Left lobe of liver (tissue), 2 donors: ENCODE data around the gene TIRAP. TPM values are rescaled to one million over a fixed set of nuclear protein-coding genes. Genes with fewer than 3 reads are reported as not detected.

ENCODE experiments used
- ATAC-seq: fragments of 200-7000 bp; cut with Tn5 transposase; one replicate; pipeline ENCODE4 v1.9.1; 2020; ENCODE audit warnings: mild to moderate bottlenecking, moderate library complexity
- DNase-seq: peaks from one replicate; pipeline ENCODE4 v3.0.0-alpha.2; 2020; ENCODE audit warnings: low spot score
- total RNA-seq: library from RNA; stranded (reverse); gene quantifications from one replicate; pipeline ENCODE4 v1.2.1, GENCODE V29; 2021
- donor health status: DM: no; HTN: no; CAD: no; lungs with moderate emphysema.
- donor health status: DM: no; HTN: yes; CAD: no.

TIRAP gene
- total RNA-seq, 1 donor from 2014 or later: 11.4 TPM

DNA sequence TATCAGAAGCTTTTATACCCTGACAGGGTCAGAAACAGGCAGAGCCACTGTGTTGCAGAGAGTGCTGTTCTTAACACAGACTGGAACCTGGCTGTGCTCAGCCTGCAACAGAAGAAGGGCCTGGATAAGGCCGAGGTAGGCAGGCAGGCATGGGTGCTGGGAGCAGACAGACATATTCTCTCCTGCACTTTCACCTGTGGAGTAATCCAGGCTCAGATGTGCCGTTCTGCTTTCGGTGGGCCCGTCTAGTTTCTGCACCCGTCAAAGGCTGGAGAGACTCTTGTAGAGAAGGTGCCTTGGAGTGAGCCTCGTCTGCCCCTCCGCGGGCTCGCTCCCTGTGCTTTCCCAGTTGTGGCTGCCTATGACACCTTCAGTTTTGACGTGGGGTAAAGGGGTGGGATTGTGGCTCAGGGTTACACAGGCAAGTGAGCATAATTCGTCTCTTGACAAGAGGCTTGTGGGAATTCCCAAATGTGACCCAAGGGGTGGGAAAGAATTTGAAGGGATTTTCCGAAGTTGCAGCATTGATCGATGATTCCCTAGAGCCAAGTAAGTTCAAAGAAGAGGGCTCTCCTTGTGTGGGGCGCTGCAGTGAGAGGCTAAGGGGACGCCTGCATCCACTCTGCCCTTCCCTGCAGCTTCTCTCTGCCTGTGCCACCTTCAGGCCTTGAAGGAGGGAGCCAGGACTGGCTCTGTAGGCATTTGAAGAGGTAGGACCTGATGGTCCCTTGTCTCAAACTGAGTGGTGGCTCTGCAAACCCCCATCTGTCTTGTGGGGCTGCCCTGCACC lies 56.4 kb downstream of the TIRAP start:
- ATAC-seq: no peak

DNA sequence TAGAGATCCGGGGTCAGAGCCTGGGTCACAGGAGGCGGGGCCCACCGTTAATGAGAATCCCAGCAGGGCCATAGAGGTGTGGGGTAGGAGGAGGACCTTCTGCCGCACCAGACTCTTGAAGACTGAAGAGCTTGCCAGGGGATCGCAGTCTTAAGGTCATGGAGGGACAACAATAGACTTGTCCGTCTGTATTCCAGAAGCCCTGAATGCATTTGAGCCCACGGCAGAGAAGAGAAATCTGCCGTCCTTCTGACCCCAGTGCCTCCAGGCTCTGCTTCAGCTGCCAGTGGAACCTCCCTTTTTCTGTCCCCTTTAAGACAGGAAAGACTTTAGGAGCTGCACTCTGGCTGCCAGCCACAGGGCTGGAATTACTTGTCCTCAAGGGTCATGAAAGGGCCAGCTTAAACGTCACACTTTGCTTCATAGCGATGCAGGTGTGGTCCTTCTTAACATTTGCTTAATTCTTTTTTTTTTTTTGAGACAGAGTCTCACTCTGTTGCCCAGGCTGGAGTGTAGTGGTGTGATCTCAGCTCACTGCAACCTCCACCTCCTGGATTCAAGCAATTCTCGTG lies 57.1 kb downstream of the TIRAP start:
- DNase-seq (no peak), ATAC-seq (no peak)

More for the DNA sequence above, 56.4 kb downstream of the TIRAP start:
- no peak for DNase-seq

DNA sequence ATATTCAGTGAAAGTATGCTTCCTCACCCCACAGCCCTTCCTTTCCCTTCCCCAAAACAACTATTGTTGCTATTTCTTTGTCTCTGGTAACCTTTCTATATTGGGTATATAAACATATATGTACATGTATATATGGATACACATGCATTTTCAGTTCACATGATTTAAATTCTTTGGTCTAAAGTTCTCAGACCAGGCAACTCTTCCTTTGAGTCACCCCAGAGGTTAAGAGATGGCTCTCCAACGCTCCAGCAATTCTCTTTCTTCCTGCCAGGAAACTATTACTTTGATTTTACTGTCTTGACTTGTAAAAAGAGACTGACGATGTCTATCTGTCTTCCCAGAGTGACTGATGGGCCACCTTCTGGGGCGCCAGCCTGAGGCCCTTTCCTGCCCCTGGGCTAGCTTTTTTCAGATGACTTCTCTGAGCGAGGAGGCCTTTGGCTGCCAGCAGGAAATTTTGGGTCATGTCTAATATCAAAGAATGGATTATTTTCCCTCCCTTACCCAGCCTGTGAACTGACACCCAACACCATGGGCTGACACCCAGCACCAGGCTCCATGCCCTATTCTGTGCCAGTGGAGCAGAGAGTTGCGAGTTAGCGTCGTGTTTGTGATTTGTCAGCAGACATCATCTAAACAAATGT lies 58.2 kb downstream of the TIRAP start:
- DNase-seq: no peak
- ATAC-seq: no peak

DNA sequence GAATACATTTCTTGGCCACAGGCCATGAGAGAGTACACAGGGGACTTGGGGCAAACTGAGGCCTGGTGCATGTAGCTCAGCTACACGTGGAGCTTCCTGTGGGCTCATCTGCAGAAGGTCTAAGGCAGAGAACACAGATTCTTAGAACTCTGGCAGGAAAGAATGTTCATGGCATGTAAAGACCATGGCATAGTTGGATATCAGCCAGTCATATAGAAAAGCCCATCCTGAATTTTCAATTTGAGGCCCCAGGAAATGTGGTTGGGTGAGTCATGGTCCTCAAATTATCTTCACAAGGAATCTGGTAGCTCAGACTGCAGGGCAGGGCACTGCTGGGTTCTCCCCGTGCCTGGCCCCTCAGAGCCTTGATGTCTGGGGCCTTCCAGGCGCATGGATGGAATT lies 58.9 kb downstream of the TIRAP start:
- no peak for DNase-seq

DNA sequence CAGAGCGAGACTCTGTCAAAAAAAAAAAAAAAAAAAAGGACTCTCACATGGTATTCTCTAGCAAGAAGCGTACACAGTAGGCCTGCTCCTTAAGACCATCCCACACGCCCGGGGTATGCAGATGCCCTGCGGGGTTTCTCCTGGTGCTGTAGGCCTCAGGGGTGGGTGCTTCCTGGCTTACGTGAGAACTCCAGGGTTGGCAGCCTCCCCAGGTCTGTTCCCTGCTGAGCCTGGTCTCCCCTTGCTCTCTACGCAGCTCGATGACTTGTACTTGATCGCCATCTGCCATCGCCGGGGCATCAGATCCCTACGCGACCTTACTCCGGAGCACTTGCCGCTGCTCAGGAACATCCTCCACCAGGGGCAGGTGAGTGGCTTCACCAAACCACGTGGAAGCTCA lies 60.2 kb downstream of the TIRAP start:
- DNase-seq: no peak
- no peak for ATAC-seq

More for the DNA sequence above, 58.9 kb downstream of the TIRAP start:
- ATAC-seq: no peak

Other genes starting within 250 kb of the TIRAP start
- 5.3 TPM for gene CDON, start 220.2 kb upstream of the TIRAP start, total RNA-seq
- gene RPUSD4, start 71.4 kb upstream of the TIRAP start, total RNA-seq: 17.0 TPM
- gene FAM118B, start 71.3 kb upstream of the TIRAP start, total RNA-seq: 4.8 TPM
- gene SRPRA, start 14.2 kb upstream of the TIRAP start, total RNA-seq: 149 TPM
- gene FOXRED1, start 13.9 kb upstream of the TIRAP start, total RNA-seq: 46.0 TPM
- gene DCPS, start 21.0 kb downstream of the TIRAP start, total RNA-seq: 14.5 TPM
- 7.3 TPM for gene ST3GAL4, start 72.6 kb downstream of the TIRAP start, total RNA-seq